ENCODE data around the gene TBC1D5.

TBC1D5 gene

GRCh38 chr3:17260257-17260656 is 482.2 kb downstream of the TBC1D5 start:
- no peak for DNase-seq

DNA sequence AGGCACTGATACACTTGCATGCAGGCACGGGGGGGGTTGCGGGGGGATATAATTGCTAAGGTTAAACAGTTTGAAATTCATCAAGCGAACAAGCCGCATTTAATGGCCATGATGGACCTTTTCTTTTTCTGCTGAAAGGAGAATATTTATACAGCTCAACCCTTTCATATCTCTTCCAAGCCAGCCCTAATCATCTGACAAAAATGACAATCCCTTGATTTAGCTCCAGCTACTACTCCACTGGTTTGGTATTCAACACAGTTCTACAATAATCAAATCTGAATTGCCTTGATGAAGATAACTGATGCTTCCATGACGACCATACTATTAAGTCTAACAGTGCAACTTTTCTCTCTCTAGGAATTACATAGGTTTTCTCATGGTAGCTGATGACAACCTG is 482.7 kb downstream of the TBC1D5 start:
- DNase-seq, result no peak

DNA sequence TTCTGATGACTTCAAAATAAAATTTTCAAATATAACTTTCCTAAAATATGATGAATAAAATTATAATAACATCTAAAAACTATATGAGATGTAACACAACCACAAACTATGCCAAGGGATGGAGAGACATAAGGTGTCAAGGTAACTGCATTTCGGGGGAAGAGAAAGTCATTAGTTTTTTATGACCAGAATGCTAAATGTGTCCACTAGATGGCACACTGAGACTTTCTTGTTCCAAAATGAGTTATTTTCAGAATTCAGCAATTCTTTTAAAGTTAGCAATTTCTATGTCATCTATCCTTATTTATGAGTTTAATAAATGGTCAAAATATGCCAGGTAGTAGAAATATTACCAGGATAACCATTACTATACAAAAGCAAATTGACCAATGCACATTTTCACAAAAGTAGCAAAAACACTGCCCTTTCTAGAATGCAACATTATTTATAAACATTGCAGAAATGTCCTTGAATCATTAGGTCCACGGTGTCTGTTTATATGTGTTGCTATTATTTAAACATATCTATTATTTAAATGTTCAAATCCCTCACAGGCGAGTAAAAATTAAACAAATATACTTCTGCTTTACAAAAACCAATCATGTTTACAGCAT is 483.5 kb downstream of the TBC1D5 start:
- no peak for DNase-seq

- DNase-seq, result no peak
Observed at GRCh38 chr3:17257269-17257668, 485.2 kb downstream of the TBC1D5 start.

- DNase-seq, result no peak
Observed at GRCh38 chr3:17243621-17244020, 498.8 kb downstream of the TBC1D5 start.

DNA sequence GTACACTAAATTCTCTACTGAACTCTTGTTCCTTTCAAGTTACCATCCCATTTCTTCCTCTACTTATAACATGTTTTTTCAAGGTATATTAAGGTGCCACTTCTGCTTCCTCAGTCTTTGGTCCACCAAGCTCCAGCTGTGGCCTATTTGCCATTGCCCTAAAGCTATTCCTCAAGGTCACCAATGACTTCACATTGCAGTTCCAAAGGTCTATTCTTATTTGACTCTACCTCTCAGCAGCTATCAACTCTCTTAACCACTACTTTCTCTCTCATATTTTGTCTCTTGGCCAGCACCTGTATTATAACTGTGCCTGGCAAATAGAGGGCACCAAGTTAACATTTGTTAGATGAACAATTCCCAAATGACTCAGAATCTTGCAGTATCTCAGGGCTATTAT is 503.0 kb downstream of the TBC1D5 start:
- DNase-seq, result peak; percentile 8

DNA sequence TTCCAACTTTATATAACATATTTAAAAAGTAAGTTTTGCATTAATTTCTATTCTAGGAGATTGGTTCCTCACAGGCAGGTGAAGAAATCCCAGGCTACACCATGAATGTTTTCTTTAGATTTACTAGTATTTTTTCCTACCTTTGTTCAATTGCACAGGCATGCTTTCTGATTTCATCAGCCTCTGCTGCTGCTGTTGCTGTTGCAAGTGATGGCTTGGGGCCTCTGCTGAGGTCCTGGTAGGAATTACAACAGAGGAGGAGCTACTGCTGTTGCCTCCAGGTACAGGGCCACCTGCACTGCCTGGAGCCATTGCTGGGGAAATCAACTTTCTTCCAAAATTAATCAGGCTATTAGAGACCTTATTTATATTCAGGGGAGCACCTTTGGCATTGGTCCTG is 504.4 kb downstream of the TBC1D5 start:
- DNase-seq, result no peak

GRCh38 chr3:17235310-17235709 is 507.1 kb downstream of the TBC1D5 start:
- no peak for DNase-seq

DNA sequence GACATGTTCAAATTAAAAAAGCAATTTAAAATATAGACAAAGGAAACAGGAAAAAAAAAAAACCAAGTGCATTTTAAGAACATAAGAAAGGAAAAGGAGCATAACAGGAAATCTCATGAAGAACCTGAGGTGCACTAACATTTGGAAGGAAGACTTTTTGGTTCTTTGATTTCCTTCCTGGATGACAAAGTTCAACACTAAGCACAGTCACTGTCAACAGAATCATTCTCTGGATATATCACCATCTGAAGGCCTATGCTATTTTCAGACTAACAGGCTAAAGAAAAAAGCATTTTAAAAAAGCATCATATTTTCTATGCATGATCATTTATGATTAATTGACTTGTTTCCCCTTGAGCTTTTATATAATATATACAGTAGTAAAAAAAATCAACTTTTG is 508.0 kb downstream of the TBC1D5 start:
- no peak for DNase-seq

GRCh38 chr3:17233398-17233800 is 509.0 kb downstream of the TBC1D5 start:
- peak; percentile 45 for DNase-seq

DNA sequence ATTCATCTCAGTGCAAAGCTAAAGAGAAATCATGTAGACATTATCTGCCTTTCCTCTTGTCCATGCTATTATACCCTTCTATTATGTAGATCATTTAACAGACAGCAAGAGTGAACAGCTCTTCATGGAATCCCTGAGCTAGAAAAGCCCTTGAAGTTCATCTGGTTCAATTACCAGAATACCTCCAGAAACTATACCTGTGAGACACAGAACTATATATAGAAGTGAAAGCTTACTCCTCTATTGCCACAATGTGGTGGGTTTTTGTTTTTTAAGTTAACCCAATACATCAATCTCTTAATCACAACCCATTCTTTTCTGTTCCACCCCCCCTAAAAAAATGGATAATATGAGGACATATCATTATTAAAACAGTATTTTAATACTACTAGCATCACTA is 510.0 kb downstream of the TBC1D5 start:
- no peak for DNase-seq

- DNase-seq, result no peak
Observed at GRCh38 chr3:17231537-17232261, 510.7 kb downstream of the TBC1D5 start.

DNA sequence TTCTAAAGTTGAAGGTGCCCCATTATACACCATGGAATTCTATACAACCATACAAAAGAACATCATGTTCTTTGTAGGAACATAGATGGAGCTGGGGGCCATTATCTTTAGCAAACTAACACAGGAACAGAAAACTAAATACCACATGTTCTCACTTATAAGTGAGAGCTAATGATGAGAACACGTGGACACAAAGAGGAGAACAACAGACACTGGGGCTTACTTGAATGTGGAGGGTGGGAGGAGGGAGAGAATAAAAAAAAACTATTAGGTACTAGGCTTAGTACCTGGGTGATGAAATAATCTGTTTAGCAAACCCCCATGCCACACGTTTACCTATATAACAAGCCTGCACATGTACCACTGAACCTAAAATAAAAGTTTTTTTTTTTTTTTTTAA is 515.0 kb downstream of the TBC1D5 start:
- no peak for DNase-seq

GRCh38 chr3:17221529-17221928 is 520.9 kb downstream of the TBC1D5 start:
- DNase-seq, result no peak

GRCh38 chr3:17219593-17219992 is 522.8 kb downstream of the TBC1D5 start:
- no peak for DNase-seq

DNA sequence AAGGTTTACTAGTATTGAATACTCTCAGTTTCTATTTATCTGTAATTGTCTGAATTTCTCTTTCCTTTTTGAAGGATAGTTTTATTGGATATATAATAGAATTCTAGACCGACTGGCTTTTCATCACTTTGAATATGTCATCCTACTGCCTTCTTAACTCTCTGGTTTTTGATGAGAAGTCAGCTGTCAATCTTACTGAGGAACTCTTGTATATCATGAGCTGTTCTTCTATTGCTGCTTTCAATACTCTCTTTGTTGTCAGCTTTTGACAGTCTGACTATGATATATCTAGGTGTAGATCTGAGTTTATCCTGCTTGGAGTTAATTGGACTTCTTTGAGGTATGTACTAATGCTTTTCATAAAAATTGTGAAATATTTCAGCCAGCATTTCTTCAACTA is 523.8 kb downstream of the TBC1D5 start:
- DNase-seq, result no peak

GRCh38 chr3:17217588-17217987 is 524.8 kb downstream of the TBC1D5 start:
- DNase-seq, result no peak

DNA sequence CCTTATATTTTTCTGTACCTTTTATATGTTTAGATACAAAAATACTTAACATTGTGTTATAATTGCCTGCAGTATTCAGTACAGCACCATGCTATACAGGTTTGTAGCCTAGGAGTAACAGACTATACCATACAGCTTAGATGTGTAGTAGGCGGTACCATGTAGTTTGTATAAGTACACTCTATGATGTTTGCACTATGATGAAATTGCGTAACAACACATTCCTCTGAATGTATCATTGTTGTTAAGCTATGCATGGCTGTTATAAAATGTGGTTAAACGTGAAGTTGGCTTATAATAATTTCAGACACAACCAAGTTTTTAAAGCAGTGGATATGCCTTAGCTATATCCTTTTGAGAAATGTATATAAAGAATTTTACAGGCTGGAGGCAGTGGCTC is 529.3 kb downstream of the TBC1D5 start:
- DNase-seq, result peak; percentile 16

GRCh38 chr3:17207979-17208378 is 534.5 kb downstream of the TBC1D5 start:
- DNase-seq, result no peak

DNA sequence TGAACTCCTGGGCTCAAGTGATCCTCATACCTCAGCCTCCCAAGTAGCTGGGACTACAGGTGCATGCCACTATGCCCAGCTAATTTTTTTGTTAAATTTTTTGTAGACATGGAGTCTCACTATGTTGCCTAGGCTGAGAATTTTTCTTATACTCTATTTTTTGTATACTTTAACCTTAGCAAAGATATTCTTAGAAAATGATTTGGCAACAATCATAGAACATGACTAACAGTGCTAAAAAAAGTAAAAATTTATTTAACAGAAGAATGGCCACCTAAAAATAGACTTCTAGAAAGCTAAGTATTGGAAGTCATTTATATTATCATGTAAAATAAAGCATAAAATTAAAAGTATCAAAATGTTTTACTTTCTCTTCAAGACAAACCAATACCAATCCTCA is 535.4 kb downstream of the TBC1D5 start:
- no peak for DNase-seq

DNA sequence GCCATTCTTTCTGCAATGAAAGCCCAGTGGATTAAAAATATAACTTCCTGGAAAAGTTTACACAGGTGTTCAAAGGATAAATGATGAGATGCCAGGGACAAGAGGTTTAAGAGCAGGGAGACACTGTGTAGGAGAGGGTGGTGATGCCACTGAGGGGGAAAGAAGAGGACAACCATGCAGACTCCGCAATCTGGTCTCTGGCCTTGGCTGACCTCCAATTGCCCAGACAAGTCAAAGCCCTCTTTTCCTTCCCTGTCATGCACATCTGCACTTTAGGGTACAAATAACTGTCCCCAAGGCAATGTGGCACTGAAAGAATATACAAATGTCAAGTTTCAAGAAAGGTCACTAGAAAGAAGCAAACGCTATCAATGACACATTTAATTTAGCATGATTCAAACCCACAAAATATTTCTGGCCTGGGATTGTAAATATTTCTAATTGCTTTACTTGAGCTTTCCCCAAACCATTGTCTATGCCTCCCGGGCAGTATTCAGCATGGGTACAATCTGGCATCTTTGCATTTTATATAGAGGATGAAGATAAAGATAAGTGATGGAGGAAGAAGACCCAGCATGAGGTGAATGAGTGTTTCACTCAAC is 538.3 kb downstream of the TBC1D5 start:
- no peak for DNase-seq

DNA sequence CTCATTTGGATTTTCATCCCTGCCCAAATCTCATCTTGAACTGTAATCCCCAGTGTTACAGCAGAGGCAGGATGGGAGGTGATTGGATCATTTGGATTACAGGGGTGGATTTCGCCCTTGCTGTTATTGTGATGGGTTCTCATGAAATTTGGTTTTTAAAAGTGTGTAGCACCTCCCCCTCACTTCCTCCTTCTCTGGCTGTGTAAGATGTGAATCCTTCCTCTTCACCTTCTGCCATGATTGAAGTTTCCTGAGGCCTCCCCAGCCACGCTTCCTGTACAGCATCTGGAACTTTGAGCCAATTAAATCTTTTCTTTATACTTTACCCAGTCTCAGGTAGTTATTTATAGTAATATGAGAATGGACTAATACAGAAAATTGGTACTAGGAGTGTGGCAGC is 540.9 kb downstream of the TBC1D5 start:
- DNase-seq, result no peak

- peak; percentile 68 for DNase-seq
Observed at GRCh38 chr3:17195856-17196604, 546.4 kb downstream of the TBC1D5 start.

DNA sequence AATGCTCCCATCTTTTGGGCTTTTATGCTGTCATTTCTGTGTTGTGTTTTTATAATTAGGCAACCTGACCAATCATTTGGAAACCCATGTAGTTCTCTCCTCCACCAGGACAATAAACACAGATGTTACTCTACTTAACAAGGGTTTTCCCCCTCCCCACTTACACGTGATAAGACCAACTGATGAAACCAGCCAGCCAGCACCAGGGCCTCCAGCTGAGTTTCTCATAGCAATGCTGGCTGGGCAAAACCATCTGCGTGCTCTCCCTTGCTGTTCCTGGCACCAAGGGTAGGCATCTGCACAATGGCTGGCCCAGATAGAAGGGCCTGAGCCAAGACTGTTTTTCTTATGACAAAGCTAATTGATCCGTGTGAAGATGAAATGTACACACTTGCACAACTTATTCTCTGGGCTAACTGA is 547.2 kb downstream of the TBC1D5 start:
- peak; percentile 29 for DNase-seq

Data from NCI-H226 (cell line).